GM12891 (cell line): ENCODE measurements around the gene PLEKHJ1.

Source experiments
- POLR2A ChIP-seq: IDR thresholded peaks from 2 replicates; pipeline ENCODE4 v1.6.1; 2011; ENCODE audit warnings: low read depth, low read length, control low read depth
- POLR2AphosphoS5 ChIP-seq: IDR thresholded peaks from 2 replicates; pipeline ENCODE4 v1.6.1; 2011; ENCODE audit warnings: low read depth, low read length, control low read depth

DNA sequence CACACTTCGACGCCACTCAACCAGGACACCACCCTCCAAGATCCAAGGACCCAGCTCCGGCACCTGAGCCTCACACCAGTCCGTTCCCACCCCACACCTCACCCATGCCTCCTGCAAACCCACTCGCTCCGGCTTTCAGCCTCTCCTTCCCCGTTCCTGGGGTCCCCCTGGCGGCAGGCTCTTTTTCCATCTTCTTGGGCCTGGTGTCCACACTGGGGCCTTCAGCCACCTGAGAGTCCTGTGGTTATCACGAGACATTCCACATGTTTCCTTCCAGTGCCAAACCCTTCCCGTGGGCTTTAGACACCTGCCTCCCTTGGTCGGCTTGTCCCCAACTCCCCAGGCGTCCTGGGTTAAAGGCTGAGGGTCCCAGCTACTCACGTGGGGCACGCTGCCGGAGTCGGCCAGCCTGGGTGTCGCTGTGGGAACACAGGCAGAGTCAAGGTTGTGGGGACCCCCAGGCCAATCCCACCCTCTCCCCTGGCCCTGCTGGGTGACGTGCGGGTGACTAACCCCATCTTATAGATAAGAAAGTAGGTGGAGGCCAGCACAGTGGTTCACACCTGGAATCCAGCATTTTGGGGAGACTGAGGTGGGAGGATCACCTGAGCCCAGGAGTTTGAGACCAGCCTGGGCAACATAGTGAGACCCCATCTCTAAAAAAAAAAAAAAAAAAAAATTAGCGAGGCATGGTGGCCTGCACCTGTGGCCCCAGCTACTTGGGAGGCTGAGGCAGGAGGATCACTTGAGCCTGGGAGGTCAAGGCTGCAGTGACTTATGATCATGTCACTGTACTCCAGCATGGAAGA lies 18.1 kb upstream of the PLEKHJ1 start:
- no peak for TF ChIP-seq POLR2A
- no peak for TF ChIP-seq POLR2AphosphoS5
